Stimulated activated CD8-positive, alpha-beta memory T cell treated with anti-CD3 and anti-CD28 coated beads, Interleukin-7, amount 100 ng/mL, for 48 hours (primary cell): ENCODE results near the gene NMNAT2.

Source experiments
- DNase-seq, 2 donors: peaks; one replicate each; pipeline ENCODE4 v3.0.0-alpha.2; 2020; ENCODE audit warnings: low read depth in 1 of 2; ENCODE audit errors: extremely low read depth in 1 of 2

NMNAT2 gene

GRCh38 chr1:183272390-183272848 lies 145.8 kb downstream of the NMNAT2 start:
- no peak for DNase-seq

- no peak for DNase-seq
Observed at GRCh38 chr1:183270541-183271141, 147.5 kb downstream of the NMNAT2 start.

GRCh38 chr1:183267646-183268431 lies 150.3 kb downstream of the NMNAT2 start:
- DNase-seq: no peak

GRCh38 chr1:183263886-183264602 lies 154.1 kb downstream of the NMNAT2 start:
- no peak for DNase-seq

- no peak for DNase-seq
Observed at GRCh38 chr1:183262628-183263200, 155.5 kb downstream of the NMNAT2 start.

- no peak for DNase-seq
Observed at GRCh38 chr1:183259924-183260323, 158.3 kb downstream of the NMNAT2 start.

- no peak for DNase-seq
Observed at GRCh38 chr1:183255073-183255472, 163.1 kb downstream of the NMNAT2 start.

- DNase-seq: no peak
Observed at GRCh38 chr1:183251959-183252450, 166.2 kb downstream of the NMNAT2 start.

- no peak for DNase-seq
Observed at GRCh38 chr1:183251101-183251958, 166.8 kb downstream of the NMNAT2 start.

- no peak for DNase-seq
Observed at GRCh38 chr1:183249941-183250452, 168.2 kb downstream of the NMNAT2 start.

GRCh38 chr1:183248989-183249691 lies 169.0 kb downstream of the NMNAT2 start:
- DNase-seq: no peak

- DNase-seq: no peak
Observed at GRCh38 chr1:183247931-183248330, 170.2 kb downstream of the NMNAT2 start.

- no peak for DNase-seq
Observed at GRCh38 chr1:183247484-183247883, 170.7 kb downstream of the NMNAT2 start.

GRCh38 chr1:183247066-183247465 lies 171.1 kb downstream of the NMNAT2 start:
- DNase-seq: no peak

GRCh38 chr1:183246436-183246835 lies 171.7 kb downstream of the NMNAT2 start:
- DNase-seq: no peak

GRCh38 chr1:183245357-183245756 lies 172.8 kb downstream of the NMNAT2 start:
- no peak for DNase-seq

- no peak for DNase-seq
Observed at GRCh38 chr1:183244466-183244865, 173.7 kb downstream of the NMNAT2 start.

- no peak for DNase-seq
Observed at GRCh38 chr1:183243161-183244050, 174.8 kb downstream of the NMNAT2 start.
